Liver (tissue), 9 donors: ENCODE data around the gene RNF5. TPM values are rescaled to one million over a fixed set of nuclear protein-coding genes. Genes with fewer than 3 reads are reported as not detected.

Experiments used
- DNase-seq: peaks from one replicate; pipeline ENCODE4 v3.0.0-alpha.2; 2017; ENCODE audit warnings: low spot score
- H3K27ac ChIP-seq, 2 donors: one replicate each; pipeline ENCODE4 v1.7.0; 2013; ENCODE audit warnings: inconsistent platforms in 2 of 2, low read length in 2 of 2, control low read depth in 1 of 2, low read depth in 1 of 2, mild to moderate bottlenecking in 1 of 2
- H3K27me3 ChIP-seq, 4 donors: one replicate each; pipeline versions ENCODE4 v1.6.1 to v1.7.0; 2013; ENCODE audit warnings: low read length in 3 of 4, inconsistent platforms in 1 of 4, mild to moderate bottlenecking in 1 of 4, moderate library complexity in 1 of 4; ENCODE audit not compliant: control insufficient read depth in 4 of 4, insufficient read depth in 4 of 4
- H3K36me3 ChIP-seq, 4 donors: one replicate each; pipeline versions ENCODE4 v1.6.1 to v1.7.0; 2013; ENCODE audit warnings: low read length in 3 of 4, mild to moderate bottlenecking in 3 of 4, low read depth in 1 of 4, moderate library complexity in 1 of 4; ENCODE audit not compliant: control insufficient read depth in 4 of 4, insufficient read depth in 3 of 4
- H3K4me1 ChIP-seq, 4 donors: one replicate each; pipeline versions ENCODE4 v1.6.1 to v1.7.0; 2013; ENCODE audit warnings: low read length in 3 of 4, mild to moderate bottlenecking in 3 of 4, moderate library complexity in 1 of 4; ENCODE audit not compliant: control insufficient read depth in 4 of 4, insufficient read depth in 4 of 4
- H3K4me3 ChIP-seq, 3 donors: one replicate each; pipeline versions ENCODE4 v1.6.1 to v1.7.0; 2013; ENCODE audit warnings: low read length in 3 of 3, control low read depth in 1 of 3, low read depth in 1 of 3, mild to moderate bottlenecking in 1 of 3
- H3K9ac ChIP-seq, 2 donors: one replicate each; pipeline ENCODE4 v1.7.0; 2013; ENCODE audit warnings: low read length in 2 of 2, mild to moderate bottlenecking in 2 of 2, moderate library complexity in 2 of 2, control low read depth in 1 of 2, low read depth in 1 of 2
- H3K9me3 ChIP-seq, 4 donors: one replicate each; pipeline versions ENCODE4 v1.6.1 to v1.7.0; 2013; ENCODE audit warnings: low read length in 3 of 4; ENCODE audit not compliant: control insufficient read depth in 4 of 4
- EGR1 ChIP-seq, 2 donors: IDR thresholded peaks; 2 replicates each; pipeline ENCODE4 v1.6.1; 2016 to 2018; ENCODE audit warnings: antibody characterized with exemption in 2 of 2, low read depth in 2 of 2
- FOXA1 ChIP-seq: IDR thresholded peaks from 2 replicates; pipeline ENCODE4 v1.6.1; 2016; ENCODE audit warnings: antibody characterized with exemption
- FOXA2 ChIP-seq: IDR thresholded peaks from 2 replicates; pipeline ENCODE4 v1.6.1; 2016; ENCODE audit warnings: antibody characterized with exemption
- GABPA ChIP-seq, 2 donors: IDR thresholded peaks in 1 of 2; conservative IDR thresholded peaks in 1 of 2; 2 replicates each; pipeline ENCODE4 v1.6.1; 2016; ENCODE audit warnings: antibody characterized with exemption in 2 of 2, mild to moderate bottlenecking in 1 of 2, moderate library complexity in 1 of 2
- HNF4A ChIP-seq, 2 donors: conservative IDR thresholded peaks; 2 replicates each; pipeline ENCODE4 v1.6.1; 2016; ENCODE audit warnings: antibody characterized with exemption in 2 of 2, mild to moderate bottlenecking in 2 of 2
- HNF4G ChIP-seq: IDR thresholded peaks from 2 replicates; pipeline ENCODE4 v1.6.1; 2016; ENCODE audit warnings: antibody characterized with exemption
- JUND ChIP-seq, 2 donors: IDR thresholded peaks; 2 replicates each; pipeline ENCODE4 v1.6.1; 2016; ENCODE audit warnings: antibody characterized with exemption in 2 of 2
- MAX ChIP-seq: IDR thresholded peaks from 2 replicates; pipeline ENCODE4 v1.6.1; 2016; ENCODE audit warnings: antibody characterized with exemption
- NR2F2 ChIP-seq: IDR thresholded peaks from 2 replicates; pipeline ENCODE4 v1.6.1; 2016; ENCODE audit warnings: antibody characterized with exemption
- RAD21 ChIP-seq, 2 donors: IDR thresholded peaks; 2 replicates each; pipeline ENCODE4 v1.6.1; 2016; ENCODE audit warnings: antibody characterized with exemption in 2 of 2, mild to moderate bottlenecking in 2 of 2
- RXRA ChIP-seq, 2 donors: IDR thresholded peaks; 2 replicates each; pipeline ENCODE4 v1.6.1; 2017 to 2018; ENCODE audit warnings: antibody characterized with exemption in 2 of 2, mild to moderate bottlenecking in 1 of 2
- SP1 ChIP-seq: IDR thresholded peaks from 2 replicates; pipeline ENCODE4 v1.6.1; 2018; ENCODE audit warnings: antibody characterized with exemption, mild to moderate bottlenecking
- TAF1 ChIP-seq: conservative IDR thresholded peaks from 2 replicates; pipeline ENCODE4 v1.6.1; 2016; ENCODE audit warnings: antibody characterized with exemption, mild to moderate bottlenecking
- YY1 ChIP-seq: IDR thresholded peaks from 2 replicates; pipeline ENCODE4 v1.6.1; 2016; ENCODE audit warnings: antibody characterized with exemption, mild to moderate bottlenecking
- WGBS: extraction: QIAGEN DNeasy Blood & Tissue Kit; methylation state at CpG from one replicate; pipeline ENCODE4 v1.1.7; 2013; 5-methylcytosine and 5-hydroxymethylcytosine counted together
- polyA plus RNA-seq, 2 donors: library from polyadenylated mRNA; stranded (reverse) in 1 of 2; unstranded in 1 of 2; fragments of 200-250 nt in 1 of 2; fragments of >200 nt in 1 of 2; fragmentation: Nextera tagmentation in 1 of 2; extraction: Ambion mirVana in 1 of 2; gene quantifications; one replicate each; pipeline versions ENCODE4 v1.2.1 to v1.2.3, GENCODE V29; 2013 to 2015
- total RNA-seq, 2 donors: library from RNA; depleted of rRNA; stranded (reverse); fragments of >200 nt; gene quantifications; one replicate each; pipeline ENCODE4 v1.2.3, GENCODE V29; 2014
- TF ChIP-seq, protein P1 (sequence below): IDR thresholded peaks from 2 replicates; pipeline ENCODE4 v1.6.1; 2016; ENCODE audit warnings: antibody characterized with exemption
- TF ChIP-seq, protein P2 (sequence below): IDR thresholded peaks from 2 replicates; pipeline ENCODE4 v1.6.1; 2016; ENCODE audit warnings: antibody characterized with exemption, mild to moderate bottlenecking
- TF ChIP-seq, protein P3 (sequence below): fragments of 150-350 bp; IDR thresholded peaks from 2 replicates; pipeline ENCODE4 v1.5.1; 2017; ENCODE audit warnings: improper control_type of control experiment, low read depth, low read length; ENCODE audit not compliant: missing input control
- TF ChIP-seq, protein P4 (sequence below): IDR thresholded peaks from 2 replicates; pipeline ENCODE4 v1.6.1; 2016; ENCODE audit warnings: antibody characterized with exemption
- donor health status: healthy.
- donor health status: healthy.
- donor health status: healthy.
- donor health status: healthy.
- donor health status: healthy.

Gene RNF5
- total and polyA plus RNA-seq, 4 donors = 51.5 to 85.9 (median 61.0) TPM

DNA sequence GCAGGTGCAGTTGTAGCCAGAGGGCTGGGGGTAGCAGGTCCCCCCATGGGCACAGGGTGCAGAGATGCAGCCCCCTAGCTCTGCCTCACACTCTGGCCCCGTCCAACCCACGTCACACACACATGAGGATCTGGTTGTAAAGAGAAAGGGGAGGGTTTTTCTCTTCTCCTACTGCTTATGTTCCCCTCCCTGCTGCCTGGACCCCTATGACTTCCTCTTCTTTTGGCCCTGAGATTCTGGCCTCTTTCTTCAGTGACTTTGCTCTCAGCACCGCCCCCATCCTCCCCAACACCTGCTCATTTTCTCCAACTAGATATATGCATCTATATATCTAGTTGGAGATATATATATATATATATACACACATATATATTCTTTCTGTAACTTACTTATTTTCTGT lies 35.9 kb downstream of the RNF5 start:
- DNase-seq = no peak
- WGBS = 88% methylated on average over 3 of the region's 3 CpGs

More for the DNA sequence above, 35.9 kb downstream of the RNF5 start:
- no peak overlapping the region for H3K9ac ChIP-seq
- H3K4me3 ChIP-seq = no peak overlapping the region
- H3K36me3 ChIP-seq = no peaks in the 10 kb centered on the region
- TF ChIP-seq FOXA1 = no peak
- TF ChIP-seq FOXA2 = no peak
- TF ChIP-seq GABPA (IDR thresholded peaks at IDR 0.05 in 1 of 2, conservative IDR thresholded peaks at IDR 0.05 in 1 of 2) = no peak
- no peak for TF ChIP-seq EGR1 (IDR thresholded peaks at IDR 0.05; ENCODE audit: low read depth in 2 of 2)
- TF ChIP-seq RXRA (IDR thresholded peaks at IDR 0.05) = no peak
- TF ChIP-seq MAX = no peak
- TF ChIP-seq SP1 = no peak
- TF ChIP-seq, protein P1, sequence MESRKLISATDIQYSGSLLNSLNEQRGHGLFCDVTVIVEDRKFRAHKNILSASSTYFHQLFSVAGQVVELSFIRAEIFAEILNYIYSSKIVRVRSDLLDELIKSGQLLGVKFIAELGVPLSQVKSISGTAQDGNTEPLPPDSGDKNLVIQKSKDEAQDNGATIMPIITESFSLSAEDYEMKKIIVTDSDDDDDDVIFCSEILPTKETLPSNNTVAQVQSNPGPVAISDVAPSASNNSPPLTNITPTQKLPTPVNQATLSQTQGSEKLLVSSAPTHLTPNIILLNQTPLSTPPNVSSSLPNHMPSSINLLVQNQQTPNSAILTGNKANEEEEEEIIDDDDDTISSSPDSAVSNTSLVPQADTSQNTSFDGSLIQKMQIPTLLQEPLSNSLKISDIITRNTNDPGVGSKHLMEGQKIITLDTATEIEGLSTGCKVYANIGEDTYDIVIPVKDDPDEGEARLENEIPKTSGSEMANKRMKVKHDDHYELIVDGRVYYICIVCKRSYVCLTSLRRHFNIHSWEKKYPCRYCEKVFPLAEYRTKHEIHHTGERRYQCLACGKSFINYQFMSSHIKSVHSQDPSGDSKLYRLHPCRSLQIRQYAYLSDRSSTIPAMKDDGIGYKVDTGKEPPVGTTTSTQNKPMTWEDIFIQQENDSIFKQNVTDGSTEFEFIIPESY = no peak
- no peak for TF ChIP-seq JUND (IDR thresholded peaks at IDR 0.05)
- no peak for TF ChIP-seq HNF4G
- no peak for TF ChIP-seq YY1
- TF ChIP-seq, protein P2, sequence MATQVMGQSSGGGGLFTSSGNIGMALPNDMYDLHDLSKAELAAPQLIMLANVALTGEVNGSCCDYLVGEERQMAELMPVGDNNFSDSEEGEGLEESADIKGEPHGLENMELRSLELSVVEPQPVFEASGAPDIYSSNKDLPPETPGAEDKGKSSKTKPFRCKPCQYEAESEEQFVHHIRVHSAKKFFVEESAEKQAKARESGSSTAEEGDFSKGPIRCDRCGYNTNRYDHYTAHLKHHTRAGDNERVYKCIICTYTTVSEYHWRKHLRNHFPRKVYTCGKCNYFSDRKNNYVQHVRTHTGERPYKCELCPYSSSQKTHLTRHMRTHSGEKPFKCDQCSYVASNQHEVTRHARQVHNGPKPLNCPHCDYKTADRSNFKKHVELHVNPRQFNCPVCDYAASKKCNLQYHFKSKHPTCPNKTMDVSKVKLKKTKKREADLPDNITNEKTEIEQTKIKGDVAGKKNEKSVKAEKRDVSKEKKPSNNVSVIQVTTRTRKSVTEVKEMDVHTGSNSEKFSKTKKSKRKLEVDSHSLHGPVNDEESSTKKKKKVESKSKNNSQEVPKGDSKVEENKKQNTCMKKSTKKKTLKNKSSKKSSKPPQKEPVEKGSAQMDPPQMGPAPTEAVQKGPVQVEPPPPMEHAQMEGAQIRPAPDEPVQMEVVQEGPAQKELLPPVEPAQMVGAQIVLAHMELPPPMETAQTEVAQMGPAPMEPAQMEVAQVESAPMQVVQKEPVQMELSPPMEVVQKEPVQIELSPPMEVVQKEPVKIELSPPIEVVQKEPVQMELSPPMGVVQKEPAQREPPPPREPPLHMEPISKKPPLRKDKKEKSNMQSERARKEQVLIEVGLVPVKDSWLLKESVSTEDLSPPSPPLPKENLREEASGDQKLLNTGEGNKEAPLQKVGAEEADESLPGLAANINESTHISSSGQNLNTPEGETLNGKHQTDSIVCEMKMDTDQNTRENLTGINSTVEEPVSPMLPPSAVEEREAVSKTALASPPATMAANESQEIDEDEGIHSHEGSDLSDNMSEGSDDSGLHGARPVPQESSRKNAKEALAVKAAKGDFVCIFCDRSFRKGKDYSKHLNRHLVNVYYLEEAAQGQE = no peak
- no peak for TF ChIP-seq NR2F2
- TF ChIP-seq RAD21 (IDR thresholded peaks at IDR 0.05) = no peak
- no peak for TF ChIP-seq HNF4A (conservative IDR thresholded peaks at IDR 0.05)
- TF ChIP-seq TAF1 = no peak
- TF ChIP-seq, protein P3, sequence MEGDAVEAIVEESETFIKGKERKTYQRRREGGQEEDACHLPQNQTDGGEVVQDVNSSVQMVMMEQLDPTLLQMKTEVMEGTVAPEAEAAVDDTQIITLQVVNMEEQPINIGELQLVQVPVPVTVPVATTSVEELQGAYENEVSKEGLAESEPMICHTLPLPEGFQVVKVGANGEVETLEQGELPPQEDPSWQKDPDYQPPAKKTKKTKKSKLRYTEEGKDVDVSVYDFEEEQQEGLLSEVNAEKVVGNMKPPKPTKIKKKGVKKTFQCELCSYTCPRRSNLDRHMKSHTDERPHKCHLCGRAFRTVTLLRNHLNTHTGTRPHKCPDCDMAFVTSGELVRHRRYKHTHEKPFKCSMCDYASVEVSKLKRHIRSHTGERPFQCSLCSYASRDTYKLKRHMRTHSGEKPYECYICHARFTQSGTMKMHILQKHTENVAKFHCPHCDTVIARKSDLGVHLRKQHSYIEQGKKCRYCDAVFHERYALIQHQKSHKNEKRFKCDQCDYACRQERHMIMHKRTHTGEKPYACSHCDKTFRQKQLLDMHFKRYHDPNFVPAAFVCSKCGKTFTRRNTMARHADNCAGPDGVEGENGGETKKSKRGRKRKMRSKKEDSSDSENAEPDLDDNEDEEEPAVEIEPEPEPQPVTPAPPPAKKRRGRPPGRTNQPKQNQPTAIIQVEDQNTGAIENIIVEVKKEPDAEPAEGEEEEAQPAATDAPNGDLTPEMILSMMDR = no peak
- TF ChIP-seq, protein P4, sequence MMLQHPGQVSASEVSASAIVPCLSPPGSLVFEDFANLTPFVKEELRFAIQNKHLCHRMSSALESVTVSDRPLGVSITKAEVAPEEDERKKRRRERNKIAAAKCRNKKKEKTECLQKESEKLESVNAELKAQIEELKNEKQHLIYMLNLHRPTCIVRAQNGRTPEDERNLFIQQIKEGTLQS = no peak
- H3K4me1 ChIP-seq = no peaks in the 10 kb centered on the region
- H3K27me3 ChIP-seq = no peaks in the 10 kb centered on the region
- H3K27ac ChIP-seq = no peak overlapping the region
- H3K9me3 ChIP-seq = no peaks in the 10 kb centered on the region
